ENCODE measurements around the gene CYGB.
"Not testable (repeated sequence)": the region's sequence is repeated elsewhere in the genome, so short reads cannot be mapped to it uniquely, and the experiment has no call there.

CYGB gene

DNA sequence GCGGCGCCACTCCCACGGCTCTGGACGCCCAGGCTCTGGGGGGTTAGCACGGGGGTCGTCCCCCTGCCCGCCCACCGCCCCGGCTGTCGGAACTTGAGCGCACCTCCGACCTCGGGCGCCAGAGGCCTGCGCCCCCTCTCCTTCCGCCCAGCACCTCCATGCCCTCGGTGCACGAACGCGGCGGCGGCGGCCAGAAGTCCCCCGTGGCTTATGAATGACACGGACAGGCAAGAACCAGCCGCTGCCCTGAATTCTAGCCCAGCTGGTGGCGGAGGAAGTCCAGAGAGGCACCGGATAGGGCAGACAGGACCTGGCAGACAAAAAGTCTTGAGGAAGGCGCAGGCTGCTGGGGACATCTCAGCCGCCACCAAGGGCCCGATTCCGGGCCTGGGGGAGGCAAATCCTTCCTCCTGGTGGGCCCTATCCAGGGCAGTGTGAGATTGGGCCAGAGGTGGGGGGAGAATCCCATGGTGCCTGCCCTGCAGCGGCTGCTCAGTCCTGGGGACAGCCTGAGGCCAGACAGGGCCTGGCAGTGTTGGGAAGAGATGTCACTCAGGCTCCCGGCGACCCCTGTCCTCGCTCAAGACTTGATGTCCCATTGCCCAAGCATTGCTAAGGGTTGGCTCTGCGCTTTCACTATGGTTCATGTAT, 897 bp upstream of the CYGB start:
- DNase-seq (ENCODE audit: low read depth) = no peak

DNA sequence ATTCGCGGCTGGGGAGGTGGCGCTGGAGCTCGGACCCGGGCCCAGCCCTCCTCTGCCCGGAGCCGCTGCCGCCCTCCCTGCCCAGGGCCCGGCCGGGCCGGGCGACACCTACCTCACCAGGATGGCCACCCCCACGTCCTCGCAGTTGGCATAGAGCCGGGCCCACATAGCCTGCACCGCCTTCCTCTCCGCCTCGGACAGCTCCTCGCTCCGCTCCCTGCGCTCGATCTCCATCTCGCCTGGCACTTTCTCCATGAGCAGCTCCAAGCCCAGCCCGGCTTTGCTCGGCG, 276 bp downstream of the CYGB start:
- DNase-seq (ENCODE audit: low read depth) = no peak

DNA sequence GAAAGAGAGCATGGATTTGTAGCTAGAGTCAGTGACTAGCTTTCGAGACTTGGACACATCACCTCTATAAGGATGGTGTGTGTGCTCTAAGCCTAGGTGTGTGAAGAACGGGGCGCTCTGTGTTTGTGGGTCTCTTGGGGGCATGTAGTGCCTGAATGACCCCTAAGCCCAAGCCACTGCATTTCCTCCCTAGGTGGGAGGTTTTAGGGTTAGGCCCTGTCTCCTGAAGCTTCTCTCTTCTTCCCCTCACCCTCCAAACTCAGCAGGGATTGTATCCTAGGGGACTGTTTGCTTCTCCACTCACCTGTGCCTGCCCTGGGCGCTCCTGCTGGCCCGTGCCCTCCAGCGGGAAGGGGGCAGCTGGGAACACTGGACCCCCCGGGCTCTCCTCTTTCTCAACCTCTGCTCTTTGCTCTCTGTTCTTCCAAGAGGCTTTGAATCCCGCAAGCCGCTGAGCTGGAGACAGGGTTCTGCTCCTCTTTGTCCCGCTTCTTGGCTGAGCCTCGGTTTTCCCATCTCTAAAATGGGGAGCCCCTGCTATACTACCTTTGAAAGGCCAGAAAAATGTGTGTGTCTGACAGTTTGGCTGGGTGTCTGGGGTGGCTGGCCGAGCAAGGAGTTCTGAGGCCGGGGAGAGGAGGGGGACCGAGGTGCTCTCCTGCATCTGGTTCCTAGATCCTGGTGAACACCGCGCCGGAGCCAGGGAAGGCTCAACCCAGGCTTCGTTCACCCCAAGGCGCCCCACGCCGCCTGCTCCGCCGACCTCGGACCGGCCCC, 810 bp downstream of the CYGB start:
- no peak for DNase-seq (ENCODE audit: low read depth)

DNA sequence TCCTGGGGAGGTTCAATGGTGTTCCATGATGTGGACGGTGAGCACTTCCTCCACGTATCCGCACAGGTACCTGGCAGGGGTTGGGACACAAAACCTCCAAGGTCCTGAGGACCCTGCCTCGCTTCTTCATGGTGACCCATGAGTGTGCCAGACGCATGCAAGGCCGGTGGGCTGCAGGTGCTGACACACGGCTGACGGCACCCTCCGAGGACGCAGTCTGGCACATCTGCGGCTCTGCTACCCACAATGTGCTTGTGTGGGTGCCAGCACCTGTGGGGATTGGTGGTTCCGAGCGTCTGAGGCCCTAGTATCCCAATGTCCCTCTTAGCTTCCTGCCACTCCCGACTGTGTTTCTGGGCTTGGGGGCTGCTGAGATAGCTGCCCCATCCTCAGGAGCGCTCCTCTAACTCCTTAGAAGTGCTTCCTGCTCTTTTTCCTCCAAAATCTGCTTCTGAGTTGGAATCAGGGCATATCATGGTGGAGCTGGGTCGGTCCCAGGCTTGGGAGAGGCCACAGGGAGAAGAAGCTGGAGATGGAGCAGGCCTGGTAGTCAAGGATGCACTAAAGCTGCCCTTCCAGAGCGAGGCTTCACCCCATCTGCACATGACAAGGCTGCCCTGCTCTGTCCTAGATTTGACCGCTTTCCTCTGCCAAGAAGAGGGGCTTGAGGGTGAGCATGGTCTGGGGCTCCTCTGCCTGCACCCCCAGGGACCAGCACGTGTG, 1.6 kb downstream of the CYGB start:
- DNase-seq (ENCODE audit: low read depth) = no peak

DNA sequence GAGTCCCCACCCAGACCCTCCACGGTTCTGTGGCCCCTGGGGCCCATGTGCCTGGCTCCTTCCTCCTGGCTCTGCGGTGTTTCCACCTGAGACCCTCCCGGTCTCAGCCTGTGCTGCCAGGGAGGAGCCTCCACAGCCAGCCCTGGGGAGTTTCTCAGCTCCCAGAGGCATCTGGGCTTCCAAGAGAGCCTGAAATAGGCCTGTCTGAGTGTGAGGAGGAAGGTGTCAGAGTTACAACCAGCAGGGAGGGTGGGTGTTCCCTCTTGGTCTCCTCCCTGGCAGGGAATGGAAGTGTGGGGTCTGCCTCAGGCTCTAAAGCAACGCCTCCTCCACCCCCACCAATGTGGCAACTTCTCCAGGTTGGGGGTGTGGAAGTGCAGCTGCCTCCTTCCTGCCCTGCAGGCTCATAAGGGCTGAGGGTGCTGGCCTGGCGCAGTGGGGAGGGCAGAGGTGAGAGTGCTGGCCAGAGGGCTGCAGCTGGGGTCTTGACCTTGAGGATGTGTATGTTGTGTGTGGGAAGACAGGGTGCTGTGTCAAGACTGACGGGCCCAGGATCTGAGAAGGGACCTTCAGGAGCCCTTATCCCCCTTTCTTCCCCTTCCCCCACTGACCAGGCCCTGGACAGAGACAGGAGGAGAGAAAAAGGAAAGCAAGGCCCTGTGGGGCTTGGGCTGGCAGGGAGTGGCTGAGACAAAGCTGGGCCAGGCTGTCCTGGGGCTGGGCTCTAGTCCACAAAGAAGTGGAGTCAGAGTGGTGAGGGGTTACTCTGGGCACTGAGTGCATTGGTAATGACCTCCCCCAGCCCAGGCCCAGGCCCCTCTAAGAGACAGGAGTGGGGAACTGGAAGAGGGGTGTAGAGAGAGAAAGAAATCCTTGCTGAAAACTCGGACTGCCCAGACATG, 2.4 kb downstream of the CYGB start:
- DNase-seq (ENCODE audit: low read depth) = no peak

DNA sequence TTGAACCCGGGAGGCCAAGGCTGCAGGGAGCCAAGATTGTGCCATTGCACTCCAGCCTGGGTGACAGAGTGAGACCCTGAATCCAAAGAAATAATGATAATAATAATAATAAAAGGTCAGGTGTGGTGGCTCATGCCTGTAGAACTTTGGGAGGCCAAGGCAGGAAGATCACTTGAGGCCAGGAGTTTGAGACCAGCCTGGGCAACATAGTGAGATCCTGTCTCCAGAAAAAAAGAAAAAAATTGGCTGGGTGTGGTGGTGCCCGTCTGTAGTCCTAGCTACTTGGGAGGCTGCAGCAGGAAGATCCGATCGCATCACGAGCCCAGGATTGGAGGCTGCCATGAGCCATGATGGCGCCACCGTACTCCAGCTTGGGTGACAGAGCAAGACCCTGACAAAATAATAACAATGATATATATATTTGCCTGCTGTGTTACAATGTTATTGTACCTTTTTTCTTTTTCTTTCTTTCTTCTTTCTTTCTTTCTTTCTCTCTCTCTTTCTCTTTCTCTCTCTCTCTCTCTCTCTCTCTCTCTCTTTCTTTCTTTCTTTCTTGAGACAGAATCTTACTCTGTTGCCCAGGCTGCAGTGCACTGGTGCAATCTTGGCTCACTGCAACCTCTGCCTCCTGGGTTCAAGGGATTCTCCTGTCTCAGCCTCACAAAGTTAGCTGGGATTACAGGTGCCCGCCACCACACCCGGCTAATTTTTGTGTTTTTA, 3.7 kb downstream of the CYGB start:
- not testable (repeated sequence) for DNase-seq (ENCODE audit: low read depth)

DNA sequence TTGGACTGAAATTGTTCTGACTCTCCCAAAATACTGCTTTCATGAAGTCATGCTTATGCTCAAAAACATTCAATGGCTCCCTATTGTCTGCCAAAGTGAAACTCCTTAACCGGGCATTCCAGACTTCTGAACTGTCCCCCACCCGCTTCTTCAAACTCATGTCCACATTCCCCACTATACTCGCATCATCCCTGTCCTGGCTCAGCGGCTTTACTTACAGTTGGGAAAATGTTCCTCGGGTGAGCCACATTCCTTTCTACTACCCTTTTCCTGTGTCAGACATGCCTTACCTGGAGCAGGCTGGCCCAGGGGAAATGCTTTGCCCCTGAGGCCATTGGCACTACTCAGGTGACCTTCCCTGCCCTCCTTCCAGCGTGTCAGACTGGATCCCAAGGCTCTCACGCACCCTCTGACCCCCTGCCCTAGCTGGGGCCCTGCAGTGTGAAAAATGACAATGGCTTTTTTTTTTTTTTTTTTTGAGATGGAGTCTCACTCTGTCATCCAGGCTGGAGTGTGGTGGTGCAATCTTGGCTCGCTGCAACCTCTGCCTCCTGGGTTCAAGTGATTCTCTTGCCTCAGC, 5.3 kb downstream of the CYGB start:
- no peak for DNase-seq (ENCODE audit: low read depth)

DNA sequence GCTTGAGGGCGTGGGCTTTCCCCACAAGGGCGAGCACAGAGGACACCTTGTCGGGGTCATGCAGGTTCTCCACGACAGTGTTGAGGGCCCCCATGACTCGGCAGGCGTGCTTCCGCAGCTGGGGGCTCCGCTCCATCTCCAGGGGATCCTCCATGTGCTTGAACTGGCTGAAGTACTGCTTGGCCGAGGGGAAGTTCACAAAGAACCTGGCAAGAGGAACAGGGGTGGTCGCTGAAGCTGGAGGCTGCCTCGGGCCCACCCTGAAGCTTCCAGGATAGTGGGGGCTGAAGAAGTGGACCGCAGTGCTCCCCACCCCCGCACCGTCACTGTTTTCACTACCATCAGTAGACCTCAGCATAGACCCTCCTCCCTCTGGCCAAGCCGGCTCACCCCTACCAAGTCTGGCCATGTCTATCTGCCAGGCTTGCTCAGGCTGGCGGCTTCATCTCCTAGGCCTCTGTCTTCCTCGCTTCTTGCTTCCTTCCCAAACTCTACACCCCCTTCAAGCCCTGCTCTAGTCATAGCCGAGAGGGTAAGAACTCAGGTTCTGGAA, 5.9 kb downstream of the CYGB start:
- no peak for DNase-seq (ENCODE audit: low read depth)

DNA sequence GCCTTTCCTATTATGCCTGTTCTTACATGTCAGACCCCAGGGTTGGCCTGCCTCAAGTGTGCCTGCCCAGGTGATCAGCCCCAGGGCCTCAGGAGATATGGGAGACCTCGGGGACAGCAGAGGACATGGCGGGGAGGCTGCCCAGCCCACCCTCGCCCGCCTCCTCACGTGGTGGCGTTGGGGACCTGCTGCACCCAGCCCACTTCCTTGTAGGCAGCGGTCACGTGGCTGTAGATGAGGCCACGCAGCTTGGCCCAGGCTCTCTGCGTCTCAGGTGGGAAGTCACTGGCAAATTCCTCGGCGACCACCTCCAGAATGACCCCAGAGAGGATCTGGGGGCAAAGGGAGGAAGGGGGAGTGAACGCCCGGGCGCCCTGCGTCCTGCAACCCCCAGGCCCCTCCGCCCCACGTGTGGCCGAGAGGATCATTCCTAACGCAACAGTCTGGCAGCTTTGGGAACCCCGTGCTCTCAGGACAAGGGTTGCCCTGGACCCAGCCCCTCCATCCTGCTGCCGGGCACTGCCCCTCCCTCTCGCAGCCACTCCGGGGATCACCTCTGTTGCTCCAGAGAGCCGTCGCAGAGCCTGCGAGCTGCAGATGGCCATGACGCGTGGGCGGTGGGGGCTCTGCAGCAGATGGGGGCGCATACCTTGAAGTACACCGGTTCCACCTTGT, 6.6 kb downstream of the CYGB start:
- DNase-seq (ENCODE audit: low read depth) = no peak

DNA sequence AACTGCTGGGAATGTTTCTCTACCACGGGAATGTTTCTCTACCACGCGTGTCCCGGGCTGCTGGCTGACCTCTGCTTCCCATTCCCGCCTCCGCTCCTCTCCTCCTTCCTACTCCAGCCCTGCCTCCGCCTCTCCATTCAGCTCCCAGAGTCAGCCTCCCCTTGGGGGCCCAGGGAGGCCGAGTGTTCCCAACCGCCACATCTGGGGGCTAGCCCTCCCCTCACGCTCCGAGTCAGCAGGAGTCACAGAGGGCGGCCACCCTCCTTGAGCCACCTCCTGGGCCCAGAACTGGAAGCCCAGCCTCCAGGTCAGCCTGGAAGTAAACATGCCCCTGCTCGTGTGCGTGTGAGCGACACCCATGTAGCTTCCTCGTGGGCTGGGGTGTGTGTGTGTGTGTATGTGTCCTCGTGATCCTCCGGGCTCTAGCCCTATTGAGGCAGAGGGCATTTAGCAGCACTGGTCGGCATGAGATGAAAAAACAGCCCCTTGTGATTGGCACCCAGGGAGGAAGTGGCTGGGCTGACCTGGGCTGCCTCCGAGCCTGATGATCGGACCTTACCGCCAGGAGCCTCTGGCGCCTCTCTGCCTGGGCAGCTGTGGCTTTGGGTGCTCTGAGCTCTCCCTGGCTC, 7.3 kb downstream of the CYGB start:
- no peak for DNase-seq (ENCODE audit: low read depth)

DNA sequence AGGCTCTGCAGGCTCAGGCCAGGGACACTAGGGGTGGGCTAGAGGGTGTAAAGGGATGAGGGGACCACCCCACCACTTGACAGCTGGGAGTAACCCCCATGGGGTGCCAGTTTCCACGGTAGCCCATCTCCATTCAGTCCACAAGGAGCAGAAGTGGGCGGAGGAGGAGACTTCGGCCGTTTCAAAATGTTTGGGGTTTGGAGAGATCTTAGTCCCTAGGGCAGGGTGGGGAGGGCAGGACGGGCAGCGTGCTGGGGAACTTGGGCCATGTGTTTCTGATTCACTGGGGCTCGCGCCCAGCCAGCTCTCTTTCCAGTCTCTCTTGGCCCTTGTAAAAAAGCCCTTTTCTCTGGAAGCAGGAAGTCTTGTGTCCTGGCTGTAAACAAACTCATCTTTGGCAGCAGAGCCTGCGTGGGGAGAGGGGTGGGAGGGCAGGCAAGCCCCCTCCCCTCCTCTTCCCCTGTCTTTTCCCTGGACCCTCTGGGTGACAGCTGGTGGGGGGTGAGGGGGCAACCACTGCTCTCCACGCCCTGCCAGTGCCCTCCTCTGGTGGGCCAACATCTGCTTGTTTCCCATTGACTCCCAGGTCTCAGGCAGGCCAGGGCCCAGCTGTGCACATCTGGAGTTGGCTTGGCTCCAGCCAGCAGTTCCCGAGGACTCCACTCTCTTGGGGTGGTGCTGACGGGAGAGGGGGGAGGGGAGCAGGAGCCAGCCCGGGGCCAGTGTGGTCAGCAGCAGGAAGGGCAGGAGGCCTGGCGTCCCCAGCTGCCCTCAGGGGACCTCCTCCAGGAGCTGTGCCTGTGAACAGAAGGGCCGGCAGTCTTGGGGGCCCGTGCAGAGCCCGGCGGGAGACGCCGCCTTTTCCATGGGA, 8.1 kb downstream of the CYGB start:
- no peak for DNase-seq (ENCODE audit: low read depth)

DNA sequence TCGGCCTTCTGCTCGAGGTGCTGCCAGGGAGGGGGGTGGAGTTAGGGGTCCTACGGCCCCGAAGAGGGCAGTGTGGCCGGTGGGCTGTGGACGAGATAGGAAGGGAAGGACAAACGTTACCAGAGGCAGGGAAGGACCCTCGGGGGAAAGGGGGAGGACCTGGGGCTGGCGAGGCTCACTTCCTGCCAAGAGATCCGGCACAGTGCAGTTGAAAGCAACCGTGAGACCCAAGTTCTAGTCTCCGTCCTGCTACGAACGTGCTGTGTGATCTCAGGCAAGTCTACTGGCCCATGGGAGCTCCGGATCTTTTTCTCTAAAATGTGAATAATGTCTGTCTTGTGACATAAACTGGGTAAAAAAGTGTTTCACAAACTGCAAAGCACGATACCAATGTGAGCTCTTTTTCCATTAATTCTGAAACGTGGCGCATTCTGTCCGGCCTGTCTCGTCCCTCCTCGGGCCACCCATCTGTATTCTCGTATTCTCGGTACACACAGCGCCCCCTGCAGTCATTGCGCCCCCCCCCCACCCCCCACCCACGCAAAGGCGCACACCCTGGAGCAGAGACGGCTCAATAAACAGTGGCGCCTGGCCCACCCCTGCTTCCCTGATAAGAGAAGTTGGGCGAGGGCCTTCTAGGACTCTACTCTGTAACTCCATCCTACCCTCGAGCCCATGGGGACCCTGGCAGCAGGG, 8.8 kb downstream of the CYGB start:
- no peak for DNase-seq (ENCODE audit: low read depth)

DNA sequence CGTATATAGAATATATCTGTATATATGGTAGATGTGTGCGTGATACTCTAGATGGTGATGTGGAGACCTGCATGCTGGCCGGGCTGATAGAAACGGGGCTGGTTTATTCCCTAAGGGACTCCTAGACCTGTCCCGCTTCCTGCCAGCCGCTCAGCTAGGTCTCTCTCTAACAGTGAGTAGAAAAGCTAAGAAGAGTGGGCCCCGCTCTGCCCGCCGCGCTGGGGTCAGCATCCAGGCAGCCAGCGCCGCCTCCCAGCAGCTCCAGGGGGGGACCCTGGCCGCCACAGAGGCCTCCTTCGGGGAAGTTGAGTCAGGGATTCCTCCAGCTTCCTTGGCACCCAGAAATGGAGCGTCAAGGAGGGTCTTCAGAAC, 9.4 kb downstream of the CYGB start:
- DNase-seq (ENCODE audit: low read depth) = no peak

DNA sequence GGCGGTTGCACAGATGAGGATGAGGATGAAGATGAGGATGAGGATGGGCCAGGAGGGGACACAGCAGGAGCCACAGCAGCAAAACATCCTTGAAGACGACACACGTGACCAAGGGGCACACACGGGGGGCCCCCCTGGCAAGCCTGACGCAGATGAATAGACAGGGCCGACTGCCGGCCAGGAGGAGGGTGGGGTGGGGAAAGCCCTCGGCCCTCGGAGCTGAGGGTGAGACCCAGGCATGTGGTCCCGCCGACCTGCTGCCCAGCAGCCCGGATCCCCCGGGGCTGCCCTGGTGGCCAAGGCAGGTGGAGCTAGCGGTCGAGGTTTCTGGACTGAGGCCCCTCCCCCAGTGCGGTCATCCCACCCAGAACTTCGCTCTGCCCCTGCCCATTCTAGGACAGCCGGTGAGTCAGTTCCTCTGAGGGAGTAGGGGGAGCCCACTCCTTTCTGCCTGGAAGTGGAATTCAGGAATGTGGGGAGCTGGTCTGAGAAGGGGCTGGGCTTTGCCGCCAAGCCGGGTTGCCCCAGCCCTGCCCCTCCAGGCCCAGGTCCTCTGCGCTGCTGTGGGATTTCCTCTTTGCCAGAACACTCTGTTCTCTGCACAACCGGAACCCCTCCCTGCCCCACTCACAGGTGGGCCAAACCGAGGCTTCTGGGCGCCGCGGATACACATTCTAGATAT, 9.9 kb downstream of the CYGB start:
- DNase-seq (ENCODE audit: low read depth) = no peak

DNA sequence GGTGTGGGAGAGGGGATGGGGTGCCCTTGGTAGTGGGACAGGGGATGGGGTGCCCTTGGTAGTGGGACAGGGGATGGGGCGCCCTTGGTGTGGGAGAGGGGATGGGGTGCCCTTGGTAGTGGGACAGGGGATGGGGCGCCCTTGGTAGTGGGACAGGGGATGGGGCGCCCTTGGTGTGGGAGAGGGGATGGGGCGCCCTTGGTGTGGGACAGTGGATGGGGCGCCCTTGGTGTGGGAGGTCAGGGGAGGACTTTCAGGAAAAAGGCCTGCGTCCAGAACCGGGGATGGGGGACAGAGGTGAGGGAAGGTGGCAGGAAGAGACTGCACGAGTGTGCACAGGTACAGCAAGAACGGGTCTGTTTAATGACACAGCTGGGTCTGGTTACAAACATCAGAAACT, 10.5 kb downstream of the CYGB start:
- DNase-seq (ENCODE audit: low read depth) = not testable (repeated sequence)

DNA sequence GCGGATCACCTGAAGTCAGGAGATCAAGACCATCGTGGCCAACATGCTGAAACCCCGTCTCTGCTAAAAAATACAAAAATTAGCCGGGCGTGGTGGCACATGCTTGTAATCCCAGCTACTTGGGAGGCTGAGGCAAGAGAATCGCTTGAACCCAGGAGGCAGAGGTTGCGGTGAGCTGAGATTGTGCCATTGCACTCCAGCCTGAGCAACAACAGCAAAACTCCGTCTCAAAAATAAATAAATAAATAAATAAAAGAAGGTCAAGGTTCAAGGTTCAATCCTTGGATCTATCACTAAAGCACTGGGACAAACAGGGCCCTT, 12.0 kb downstream of the CYGB start:
- not testable (repeated sequence) for DNase-seq (ENCODE audit: low read depth)

DNA sequence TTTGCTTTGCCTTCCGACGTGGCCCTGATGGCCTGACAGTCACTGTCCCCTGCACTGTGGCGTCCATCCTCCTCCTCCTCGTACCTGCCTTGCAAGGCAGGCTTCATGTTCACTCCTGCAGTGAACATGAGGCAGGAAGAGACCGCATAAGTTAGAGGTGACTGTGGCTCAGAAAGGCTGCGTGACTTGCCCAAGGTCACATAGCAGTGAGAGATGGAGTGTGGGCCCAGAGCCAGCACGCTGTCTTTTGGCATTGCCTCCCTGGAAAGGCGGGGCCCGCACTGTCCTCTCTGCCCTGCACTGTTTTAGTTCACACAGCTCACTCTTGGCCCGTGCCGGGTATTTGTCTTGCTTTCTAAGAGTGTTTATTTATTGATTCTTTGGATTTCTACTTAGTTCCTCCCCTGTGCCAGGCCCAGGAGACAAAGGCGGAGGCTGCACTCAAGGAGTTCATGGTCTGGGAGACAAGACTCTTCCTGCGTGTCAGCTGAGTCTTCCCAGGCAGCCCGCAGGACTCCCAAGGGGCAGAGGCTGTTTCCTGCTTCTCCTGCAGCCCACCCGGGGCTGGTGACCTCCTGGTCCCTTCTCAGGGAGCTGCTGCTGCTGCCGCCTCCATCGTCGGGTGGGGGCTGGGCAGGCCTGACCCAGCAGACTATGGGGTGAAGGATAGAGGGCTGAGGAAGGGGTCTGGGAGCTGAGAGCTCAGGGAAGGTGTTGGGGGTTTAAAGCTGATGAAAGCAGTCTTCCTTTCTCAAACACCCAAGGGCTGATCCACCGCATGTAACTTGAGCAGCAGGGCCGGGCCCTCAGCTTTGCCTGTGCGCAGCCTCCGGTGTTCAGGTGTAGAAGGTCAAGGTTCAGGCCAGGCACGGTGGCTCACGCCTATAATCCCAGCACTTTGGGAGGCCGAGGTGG, 12.7 kb downstream of the CYGB start:
- no peak for DNase-seq (ENCODE audit: low read depth)

All from stimulated activated CD8-positive, alpha-beta memory T cell treated with anti-CD3 and anti-CD28 coated beads, Interleukin-15, amount 100 ng/mL, for 24 hours (primary cell).